Stimulated activated naive CD8-positive, alpha-beta T cell treated with anti-CD3 and anti-CD28 coated beads, Interleukin-15, amount 100 ng/mL, for 72 hours (primary cell): ENCODE data around the gene ANKRD17.

Experiments used
- ATAC-seq: fragments of 150-1000 bp; cut with Tn5 transposase; 2 replicates; pipeline ENCODE4 v1.10.0; 2021; ENCODE audit warnings: mild to moderate bottlenecking, moderate library complexity
- DNase-seq, 2 donors: peaks; one replicate each; pipeline ENCODE4 v3.0.0; 2021 to 2022
- H3K27ac Mint-ChIP-seq, 2 donors: one replicate each; pipeline ENCODE4 v1.8.0; 2022; ENCODE audit warnings: mild to moderate bottlenecking in 2 of 2, mixed read lengths in 2 of 2, moderate library complexity in 2 of 2
- H3K27me3 Mint-ChIP-seq: one replicate; pipeline ENCODE4 v1.8.0; 2022; ENCODE audit warnings: mixed read lengths
- H3K4me1 Mint-ChIP-seq: one replicate; pipeline ENCODE4 v1.8.0; 2022; ENCODE audit warnings: mild to moderate bottlenecking, mixed read lengths
- H3K4me3 Mint-ChIP-seq, 2 donors: one replicate each; pipeline ENCODE4 v1.8.0; 2022; ENCODE audit warnings: mild to moderate bottlenecking in 2 of 2, mixed read lengths in 2 of 2, moderate library complexity in 1 of 2
- H3K9me3 Mint-ChIP-seq, 2 donors: one replicate each; pipeline ENCODE4 v1.8.0; 2022; ENCODE audit warnings: mixed read lengths in 2 of 2

The ANKRD17 gene

DNA sequence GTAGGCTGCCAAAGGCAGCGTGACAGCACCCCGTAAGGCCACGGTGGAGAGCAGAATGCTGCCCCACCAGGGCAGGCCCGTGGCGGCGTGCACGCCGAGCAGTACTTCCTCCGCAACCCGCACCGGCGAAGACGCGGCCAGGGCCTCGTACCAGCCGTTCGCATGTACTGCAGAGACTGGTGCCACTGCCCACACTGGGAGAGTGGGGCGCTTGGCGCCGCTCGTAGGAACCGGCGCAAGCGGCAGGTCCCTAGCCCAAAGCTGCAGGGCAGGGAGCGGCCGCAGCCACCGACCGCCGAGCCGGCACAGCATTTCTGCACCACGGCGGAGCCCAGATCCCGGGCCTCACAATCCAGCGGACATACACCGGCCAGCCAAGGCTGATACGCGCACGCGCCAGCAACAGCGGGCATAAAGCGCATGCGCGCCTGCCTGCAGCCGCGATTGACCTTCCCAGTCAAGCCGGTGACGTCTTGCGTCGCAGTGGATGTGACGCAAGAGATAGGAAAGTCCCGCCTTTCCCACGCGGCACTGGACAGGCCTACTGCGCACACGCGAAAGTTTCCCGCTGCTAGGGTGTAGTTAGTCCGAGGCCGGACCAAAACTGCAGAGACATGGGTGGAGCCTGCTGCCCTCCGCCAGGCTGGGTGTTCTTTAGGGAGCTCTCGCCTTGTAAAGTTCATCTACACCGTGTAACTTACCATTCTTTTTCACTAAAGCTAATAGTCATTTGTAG lies 189.1 kb downstream of the ANKRD17 start, which contains the start of gene COX18:
COX18 (minus strand) TSS at position 379 of the 736 bp plus-strand sequence; CDS start at position 312, 67 bp downstream.
- peaks cover 45% of the 10 kb centered on the region for H3K4me1 Mint-ChIP-seq
- peak; percentile 88 for ATAC-seq
- H3K27ac Mint-ChIP-seq, result peak within 1 kb of the TSS; percentile 86 to 100
- H3K9me3 Mint-ChIP-seq, result no peaks in the 10 kb centered on the region
- peak; percentile 96 to 97 for DNase-seq
- no peaks in the 10 kb centered on the region for H3K27me3 Mint-ChIP-seq
- H3K4me3 Mint-ChIP-seq, result peak within 1 kb of the TSS; percentile 84 to 93

DNA sequence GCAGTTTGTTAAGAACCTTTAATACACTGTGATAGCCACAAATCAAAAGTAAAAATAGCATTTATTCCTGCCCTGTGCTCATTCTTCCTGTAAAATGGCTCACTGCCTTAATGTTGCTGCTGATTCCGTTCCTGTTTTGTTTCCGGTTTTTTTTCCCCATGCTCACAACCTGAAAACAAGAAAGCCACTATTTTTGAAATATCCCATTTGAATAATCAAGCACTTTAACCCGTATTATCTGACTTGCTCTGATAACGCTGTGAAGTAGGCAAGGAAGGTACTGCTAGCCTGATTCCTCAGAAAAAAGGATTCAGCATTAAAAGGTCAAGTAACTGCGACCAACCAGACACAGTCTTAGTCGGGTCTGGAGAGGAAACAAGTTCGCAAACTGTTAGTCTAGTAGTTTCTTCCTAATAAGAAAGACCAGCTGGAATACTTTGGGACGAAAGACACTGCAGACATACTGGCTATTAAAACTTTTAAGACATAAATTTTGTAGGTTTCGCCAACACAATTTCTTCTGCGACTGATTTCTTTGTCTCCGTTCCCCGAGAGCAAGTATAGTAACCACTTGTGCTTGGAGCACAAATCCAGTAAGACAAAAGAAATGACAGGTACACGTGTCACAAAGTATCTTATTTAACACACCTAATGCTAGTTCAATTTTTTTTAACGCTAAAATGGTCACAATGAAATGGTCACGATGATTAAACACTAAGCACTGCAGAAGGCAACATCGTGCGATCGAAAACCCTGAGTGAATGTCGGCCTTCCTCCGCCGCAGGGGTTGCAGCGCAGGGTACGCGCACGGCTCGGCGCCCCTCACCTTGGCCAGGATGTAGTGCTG lies 189.9 kb downstream of the ANKRD17 start:
- ATAC-seq, result no peak
- Mint-ChIP-seq H3K4me1 (peaks cover 53% of the 10 kb centered on the region), H3K4me3 (peak overlapping the region; percentile 84 to 93), H3K9me3 (no peaks in the 10 kb centered on the region), H3K27ac (peak overlapping the region; percentile 86 to 100), H3K27me3 (no peaks in the 10 kb centered on the region)
- peak in 1 of 2 donors; percentile 26 for DNase-seq

DNA sequence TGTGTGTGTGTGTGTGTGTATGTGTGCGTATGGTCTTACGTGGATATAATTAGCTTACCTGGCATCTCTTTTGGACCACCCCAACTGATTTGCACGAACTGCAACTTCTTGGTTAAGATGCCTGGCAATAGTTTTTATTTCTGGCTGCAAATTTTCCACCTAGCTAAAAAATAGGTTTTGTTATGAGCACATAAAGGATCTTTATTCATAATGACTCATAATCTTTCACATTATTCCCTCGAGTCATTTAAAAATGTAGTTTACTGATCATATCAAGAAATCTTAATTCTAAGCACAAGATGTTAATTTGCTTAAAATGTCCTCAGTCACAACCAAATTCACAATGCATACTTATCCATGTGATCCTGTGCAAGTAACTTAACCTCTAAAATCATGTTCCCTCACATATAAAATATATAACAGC lies 190.6 kb downstream of the ANKRD17 start:
- ATAC-seq (no peak), DNase-seq (peak in 1 of 2 donors; percentile 45)
- Mint-ChIP-seq H3K9me3 (no peaks in the 10 kb centered on the region), H3K27me3 (no peaks in the 10 kb centered on the region), H3K4me3 (peak overlapping the region; percentile 84 to 93), H3K4me1 (peaks cover 55% of the 10 kb centered on the region), H3K27ac (peak overlapping the region; percentile 86 to 100)

DNA sequence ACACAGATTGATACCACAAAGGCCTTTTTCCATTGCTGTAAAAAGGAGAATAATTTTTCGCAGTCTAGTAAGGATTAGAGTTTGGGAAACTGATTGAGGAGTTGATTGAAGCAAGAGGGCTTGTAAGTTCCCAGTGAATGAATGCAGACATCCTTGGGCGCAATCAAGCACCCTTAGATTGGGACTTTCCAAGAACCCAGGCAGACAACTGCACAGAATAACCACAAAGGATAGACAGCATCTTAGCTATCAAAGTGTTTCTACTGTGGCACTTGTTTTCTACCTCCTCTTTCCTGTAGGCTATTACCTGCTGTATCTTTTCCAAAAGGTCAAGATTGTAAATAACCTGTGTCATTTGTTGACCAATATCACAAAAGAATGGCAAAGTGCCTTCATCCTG lies 191.7 kb downstream of the ANKRD17 start:
- no peak for ATAC-seq
- Mint-ChIP-seq H3K4me1 (peaks cover 45% of the 10 kb centered on the region), H3K4me3 (peak overlapping the region; percentile 57 to 71), H3K27me3 (no peaks in the 10 kb centered on the region), H3K9me3 (no peaks in the 10 kb centered on the region), H3K27ac (peak overlapping the region; percentile 88 to 91)
- DNase-seq, result peak in 1 of 2 donors; percentile 18

DNA sequence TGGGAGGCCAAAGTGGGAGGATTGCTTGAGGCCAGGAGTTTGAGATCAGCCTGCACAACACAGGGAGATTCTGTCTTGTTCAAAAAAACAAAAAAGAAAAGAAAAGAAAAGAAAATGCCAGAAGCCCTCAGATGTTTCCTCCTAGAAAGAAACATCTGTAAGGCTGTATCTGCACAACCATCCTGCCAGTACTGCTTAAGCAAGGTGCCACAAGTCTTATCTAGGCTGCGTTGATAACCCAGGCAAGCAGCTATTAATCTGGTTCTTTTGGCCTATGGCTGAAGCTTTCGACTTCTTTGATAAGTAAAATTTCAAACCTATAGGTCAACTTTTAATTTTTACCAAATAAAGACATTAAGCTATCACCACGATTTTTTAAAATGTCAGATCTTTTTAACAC lies 192.2 kb downstream of the ANKRD17 start:
- DNase-seq (no peak), ATAC-seq (no peak)
- peak overlapping the region; percentile 30 to 71 for H3K4me3 Mint-ChIP-seq
- H3K4me1 Mint-ChIP-seq, result peaks cover 45% of the 10 kb centered on the region
- H3K9me3 Mint-ChIP-seq, result no peaks in the 10 kb centered on the region
- H3K27ac Mint-ChIP-seq, result peak overlapping the region; percentile 83 to 91
- no peaks in the 10 kb centered on the region for H3K27me3 Mint-ChIP-seq

DNA sequence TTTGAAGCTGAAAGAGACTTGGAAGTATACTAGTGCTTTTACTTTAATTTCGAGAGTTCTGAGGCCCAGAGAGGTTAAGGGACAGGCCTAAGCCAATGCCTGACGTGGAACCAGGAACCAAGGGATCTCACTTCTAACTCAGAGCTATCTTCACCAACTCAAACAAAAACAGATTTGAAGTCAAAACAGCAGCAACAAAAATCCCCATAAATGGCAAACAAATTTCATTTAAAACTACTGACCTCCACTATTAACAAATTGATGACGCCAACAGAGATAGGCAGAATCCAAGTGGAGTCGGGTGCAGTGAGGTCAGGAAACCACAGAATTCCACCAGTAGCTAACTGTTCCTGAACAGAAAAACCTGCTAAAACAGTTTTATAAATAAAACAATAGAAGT lies 194.1 kb downstream of the ANKRD17 start:
- H3K27ac Mint-ChIP-seq, result no peak overlapping the region
- H3K4me3 Mint-ChIP-seq, result peak overlapping the region in 1 of 2 donors; percentile 1
- no peak for ATAC-seq
- H3K9me3 Mint-ChIP-seq, result no peaks in the 10 kb centered on the region
- no peaks in the 10 kb centered on the region for H3K27me3 Mint-ChIP-seq
- DNase-seq, result no peak
- peaks cover 38% of the 10 kb centered on the region for H3K4me1 Mint-ChIP-seq

DNA sequence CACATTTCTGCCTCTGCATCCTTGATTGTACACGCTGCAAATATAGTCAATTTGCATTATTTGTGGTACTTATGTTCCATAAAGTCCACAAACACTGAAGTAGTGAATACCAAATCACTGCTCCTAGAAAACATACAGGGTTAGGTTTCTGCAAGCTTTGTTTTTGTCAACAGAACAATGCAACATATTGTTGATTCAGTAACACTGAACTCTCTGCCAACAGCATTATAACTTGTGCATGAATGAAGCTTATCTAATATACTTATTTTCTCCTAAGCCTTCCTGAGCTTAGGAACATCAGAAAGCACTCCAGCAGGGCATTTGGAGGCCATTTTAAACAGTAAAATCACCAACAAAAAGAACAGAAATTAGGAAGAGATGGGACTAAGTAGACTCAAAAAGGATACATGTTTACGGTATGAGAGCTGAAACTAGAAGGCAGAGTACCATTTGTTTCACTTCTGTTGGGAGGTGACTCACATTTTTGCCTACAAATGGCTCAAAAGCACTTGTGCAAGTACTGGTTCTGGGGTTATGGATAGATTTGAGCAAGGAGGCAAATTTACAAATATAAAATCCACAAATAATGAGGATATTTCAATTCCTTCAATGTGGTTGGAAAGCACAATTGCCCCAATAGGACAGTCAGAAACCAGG lies 203.2 kb downstream of the ANKRD17 start:
- Mint-ChIP-seq H3K4me3 (peak overlapping the region in 1 of 2 donors; percentile 46), H3K27me3 (no peaks in the 10 kb centered on the region), H3K27ac (peak overlapping the region in 1 of 2 donors; percentile 57), H3K9me3 (no peaks in the 10 kb centered on the region), H3K4me1 (peaks cover 21% of the 10 kb centered on the region)
- ATAC-seq (peak; percentile 82), DNase-seq (no peak)

DNA sequence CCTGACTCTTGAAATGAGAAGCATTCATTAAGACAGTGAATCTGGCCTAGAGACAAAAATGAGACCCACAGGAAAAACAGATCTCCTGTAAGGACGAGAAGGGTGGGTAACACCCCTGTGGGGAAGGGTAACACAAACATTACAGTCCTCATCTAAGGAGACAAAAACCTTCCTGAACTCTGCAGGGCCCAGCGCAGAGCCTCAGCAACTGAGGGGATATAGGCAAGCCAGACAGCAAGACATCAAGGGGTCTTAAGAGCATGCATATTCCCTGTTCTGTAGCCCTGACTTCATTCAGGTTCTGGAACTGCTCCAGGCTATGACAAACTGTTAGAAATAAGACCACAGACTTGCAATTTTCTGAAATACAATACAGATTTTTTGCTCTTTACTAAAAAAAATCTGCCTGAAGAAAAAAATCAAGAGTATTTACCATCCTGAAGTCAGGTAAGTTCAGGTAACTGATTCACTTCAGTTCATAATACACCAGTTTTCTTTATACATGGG lies 204.6 kb downstream of the ANKRD17 start:
- no peak for ATAC-seq
- no peak overlapping the region for H3K4me3 Mint-ChIP-seq
- no peak for DNase-seq
- no peak overlapping the region for H3K27ac Mint-ChIP-seq
- H3K4me1 Mint-ChIP-seq, result peaks cover 21% of the 10 kb centered on the region
- no peaks in the 10 kb centered on the region for H3K9me3 Mint-ChIP-seq
- H3K27me3 Mint-ChIP-seq, result no peaks in the 10 kb centered on the region

DNA sequence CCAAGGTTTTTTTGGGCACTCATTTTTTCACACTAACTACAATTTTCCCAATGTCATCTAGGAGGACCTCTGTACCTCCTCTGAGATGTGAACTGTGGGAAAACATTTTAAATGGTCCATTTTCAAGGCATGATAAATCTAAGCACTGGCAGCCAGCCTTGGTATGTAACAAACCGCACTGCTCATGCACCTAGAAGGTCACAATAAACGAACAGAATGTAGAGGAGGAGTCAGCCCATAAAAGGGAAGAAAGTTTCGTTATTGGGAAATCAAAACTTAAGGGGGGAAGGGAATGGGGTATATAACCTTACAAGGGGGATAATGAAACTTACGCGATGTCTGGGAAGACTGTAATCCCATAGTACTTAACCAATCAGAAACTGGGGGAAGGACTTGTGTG lies 205.5 kb downstream of the ANKRD17 start:
- Mint-ChIP-seq H3K27ac (peak overlapping the region in 1 of 2 donors; percentile 42), H3K4me1 (peaks cover 21% of the 10 kb centered on the region), H3K9me3 (no peaks in the 10 kb centered on the region), H3K27me3 (no peaks in the 10 kb centered on the region), H3K4me3 (no peak overlapping the region)
- ATAC-seq (no peak), DNase-seq (no peak)

DNA sequence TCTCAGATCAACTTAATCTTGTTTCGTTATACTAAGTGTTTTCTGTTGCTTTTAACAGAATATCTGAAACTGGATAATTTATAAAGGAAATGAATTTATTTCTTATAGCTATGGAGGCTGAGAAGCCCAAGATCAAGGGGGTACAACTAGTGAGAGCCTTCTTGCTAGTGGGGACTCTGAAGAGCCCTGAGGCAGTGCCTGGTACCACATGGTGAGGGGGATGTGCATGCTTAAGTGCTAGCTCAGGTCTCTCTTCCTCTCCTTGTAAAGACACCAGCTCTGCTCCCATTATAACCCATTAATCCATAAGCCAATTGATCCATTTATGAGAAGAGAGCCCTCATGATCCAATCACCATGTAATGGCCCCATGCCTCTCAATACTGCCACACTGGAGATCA lies 207.0 kb downstream of the ANKRD17 start:
- Mint-ChIP-seq H3K27me3 (no peaks in the 10 kb centered on the region), H3K9me3 (no peaks in the 10 kb centered on the region), H3K4me3 (no peak overlapping the region), H3K4me1 (peaks cover 21% of the 10 kb centered on the region), H3K27ac (no peak overlapping the region)
- DNase-seq (no peak), ATAC-seq (no peak)

DNA sequence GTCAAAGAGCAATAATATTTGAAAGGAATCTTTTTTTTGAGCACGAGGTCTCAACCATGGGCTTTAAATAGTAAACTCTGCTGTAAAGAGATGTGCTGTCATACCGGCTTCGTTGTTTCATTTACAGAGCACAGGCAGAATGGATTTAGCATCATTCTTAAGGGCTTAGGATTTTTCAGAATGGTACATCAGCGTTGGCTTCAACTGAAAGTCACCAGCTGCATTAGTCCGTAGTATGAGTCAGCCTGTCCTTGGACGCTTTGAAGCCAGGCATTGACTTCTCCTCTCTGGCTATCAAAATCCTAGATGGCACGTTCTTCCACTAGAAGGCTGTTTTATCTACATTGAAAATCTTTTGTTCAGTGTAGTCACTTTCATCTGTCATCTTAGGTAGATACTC lies 212.7 kb downstream of the ANKRD17 start:
- H3K4me1 Mint-ChIP-seq, result no peaks in the 10 kb centered on the region
- DNase-seq, result no peak
- peaks cover 0 to 9% of the 10 kb centered on the region in 2 donors for H3K9me3 Mint-ChIP-seq
- peaks cover 8% of the 10 kb centered on the region for H3K27me3 Mint-ChIP-seq
- no peak overlapping the region for H3K27ac Mint-ChIP-seq
- H3K4me3 Mint-ChIP-seq, result no peak overlapping the region
- no peak for ATAC-seq

DNA sequence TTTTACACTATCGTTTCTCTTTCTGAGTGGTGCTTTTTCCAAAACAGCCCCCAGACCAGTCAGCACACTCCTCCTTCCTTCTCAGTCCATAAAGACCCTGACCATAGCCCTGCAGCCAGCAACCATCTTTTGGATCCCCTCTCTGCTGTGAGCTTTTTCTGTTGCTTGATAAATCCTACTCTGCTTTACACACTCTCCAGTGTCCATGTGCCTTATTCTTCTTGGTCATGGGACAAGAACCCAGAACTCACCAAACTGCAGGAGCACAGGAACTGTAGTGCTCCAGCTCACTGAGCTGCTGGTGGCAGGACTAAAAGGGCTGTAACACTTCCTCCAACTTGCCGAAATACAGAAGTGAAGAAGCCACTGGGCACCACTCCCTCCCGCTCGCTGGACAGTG lies 221.5 kb downstream of the ANKRD17 start:
- Mint-ChIP-seq H3K4me1 (peaks cover 26% of the 10 kb centered on the region), H3K9me3 (peaks cover 13 to 22% of the 10 kb centered on the region in 2 donors), H3K27me3 (peaks cover 9% of the 10 kb centered on the region), H3K4me3 (peak overlapping the region in 1 of 2 donors; percentile 3), H3K27ac (peak overlapping the region in 1 of 2 donors; percentile 31)
- DNase-seq (no peak), ATAC-seq (no peak)

DNA sequence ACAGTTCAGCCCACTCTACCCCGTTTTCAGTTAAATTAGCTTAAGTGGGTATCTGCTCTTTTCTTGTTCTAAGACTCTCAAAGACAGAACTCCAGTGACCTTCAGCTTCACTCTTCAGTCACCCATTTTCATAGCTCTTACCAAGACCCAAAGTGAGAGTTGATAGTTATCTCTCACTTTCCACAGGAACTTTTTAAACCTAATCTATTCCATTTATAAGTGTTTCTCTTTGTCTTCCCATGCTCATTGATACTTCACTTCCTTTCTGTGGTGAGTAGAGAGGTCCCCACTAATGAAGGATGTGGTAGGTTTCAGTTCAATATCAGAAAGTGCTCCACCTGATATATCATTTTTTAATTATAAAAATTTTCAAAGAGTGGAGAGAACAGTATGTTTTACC lies 222.5 kb downstream of the ANKRD17 start:
- DNase-seq, result no peak
- ATAC-seq, result peak; percentile 80
- H3K27ac Mint-ChIP-seq, result peak overlapping the region in 1 of 2 donors; percentile 79
- H3K4me1 Mint-ChIP-seq, result peaks cover 26% of the 10 kb centered on the region
- peaks cover 13 to 22% of the 10 kb centered on the region in 2 donors for H3K9me3 Mint-ChIP-seq
- H3K27me3 Mint-ChIP-seq, result peaks cover 3% of the 10 kb centered on the region
- peak overlapping the region in 1 of 2 donors; percentile 49 for H3K4me3 Mint-ChIP-seq

DNA sequence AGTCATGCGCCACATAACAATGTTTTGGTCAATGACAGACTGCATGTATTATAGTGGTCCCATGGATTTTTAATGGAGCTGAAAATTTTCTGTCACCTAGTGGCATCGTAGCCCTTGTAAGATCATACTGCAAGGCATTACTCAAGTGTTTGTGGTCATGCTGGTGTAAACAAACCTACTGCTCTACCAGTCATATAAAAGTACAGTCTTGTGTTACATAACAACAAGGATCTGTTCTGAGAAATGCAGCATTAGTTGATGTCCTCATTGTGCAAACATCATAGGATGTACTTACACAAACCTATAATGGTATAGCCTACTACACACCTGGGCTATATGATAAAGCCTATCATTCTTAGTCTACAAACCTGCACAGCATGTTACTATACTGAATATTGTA lies 223.7 kb downstream of the ANKRD17 start:
- DNase-seq (no peak), ATAC-seq (no peak)
- peaks cover 13 to 22% of the 10 kb centered on the region in 2 donors for H3K9me3 Mint-ChIP-seq
- peaks cover 26% of the 10 kb centered on the region for H3K4me1 Mint-ChIP-seq
- H3K4me3 Mint-ChIP-seq, result no peak overlapping the region
- no peaks in the 10 kb centered on the region for H3K27me3 Mint-ChIP-seq
- no peak overlapping the region for H3K27ac Mint-ChIP-seq

DNA sequence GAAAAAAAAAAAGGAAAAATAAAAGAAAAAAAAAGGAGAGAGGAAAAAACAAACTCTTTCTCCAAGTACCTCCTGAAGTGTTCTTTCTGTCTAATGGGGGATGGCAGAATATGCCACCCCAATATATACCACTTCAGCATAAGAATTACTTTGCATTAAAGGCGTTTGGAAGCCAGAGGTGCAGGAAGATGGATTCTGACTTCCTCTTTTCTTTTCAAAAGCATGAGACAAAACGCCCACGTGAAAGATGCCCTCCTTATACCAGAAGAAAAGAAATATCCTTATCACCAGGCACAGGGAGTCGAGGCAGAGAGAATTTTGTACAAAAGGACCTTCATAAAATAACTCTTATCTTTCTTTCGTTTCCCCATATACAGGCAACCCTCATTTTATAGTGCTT lies 230.0 kb downstream of the ANKRD17 start:
- Mint-ChIP-seq H3K4me1 (no peaks in the 10 kb centered on the region), H3K27ac (no peak overlapping the region), H3K27me3 (no peaks in the 10 kb centered on the region), H3K9me3 (no peaks in the 10 kb centered on the region), H3K4me3 (no peak overlapping the region)
- ATAC-seq, result no peak
- DNase-seq, result no peak
